B cell (primary cell): Measurements from ENCODE around the gene HES4. TPM values are rescaled to one million over a fixed set of nuclear protein-coding genes. Genes with fewer than 3 reads are reported as not detected.
A peak's percentile ranks its signal among the peaks of the same experiment; 100 is the strongest.

ENCODE experiments used
- ATAC-seq: fragments of 200-7000 bp; cut with Tn5 transposase; one replicate; pipeline ENCODE4 v1.10.0; 2021; ENCODE audit warnings: low read depth, mild to moderate bottlenecking, moderate number of reproducible peaks, moderate library complexity
- CTCF ChIA-PET: fragments of 350-600 bp; sonication (Branson Sonifier 250); formaldehyde crosslinking; loops from one replicate; lab custom pipeline; 2021; ENCODE audit warnings: antibody characterized with exemption, inconsistent platforms; lab: Charles Lee
- POLR2A ChIA-PET: fragments of 350-600 bp; sonication (Branson Sonifier 250); formaldehyde crosslinking; loops from one replicate; lab custom pipeline; 2021; ENCODE audit warnings: antibody characterized with exemption; lab: Charles Lee
- DNase-seq: peaks from one replicate; pipeline ENCODE4 v3.0.0; 2013
- H2AFZ ChIP-seq: 2 replicates; pipeline ENCODE4 v1.6.1; 2012; ENCODE audit warnings: mild to moderate bottlenecking, low read depth, low read length; ENCODE audit not compliant: insufficient read depth, poor library complexity, severe bottlenecking
- H3K27ac ChIP-seq, 2 donors: 1 replicate in 1 of 2; 2 replicates in 1 of 2; pipeline ENCODE4 v1.5.1; 2012 to 2013; ENCODE audit warnings: low read length in 2 of 2, mild to moderate bottlenecking in 2 of 2, moderate library complexity in 1 of 2
- H3K27me3 ChIP-seq, 4 experiments: fragments of 200-600 bp in 1 of 4; sonication (generic) in 1 of 4; replicated peaks in 1 of 4; 1 replicate in 2 of 4; 2 replicates in 2 of 4; pipeline versions ENCODE4 v1.6.1 to v1.7.0; 2013 to 2016; ENCODE audit warnings: low read length in 3 of 4, mild to moderate bottlenecking in 2 of 4, mixed read lengths in 1 of 4, moderate library complexity in 1 of 4; ENCODE audit not compliant: insufficient read depth in 4 of 4, control insufficient read depth in 3 of 4; ENCODE audit errors: control extremely low read depth in 1 of 4
- H3K36me3 ChIP-seq, 2 experiments: replicated peaks in 1 of 2; 1 replicate in 1 of 2; 2 replicates in 1 of 2; pipeline versions ENCODE4 v1.6.1 to v1.7.1; 2013; ENCODE audit warnings: low read length in 1 of 2; ENCODE audit not compliant: insufficient read depth in 2 of 2, control insufficient read depth in 1 of 2; ENCODE audit errors: control extremely low read depth in 1 of 2, extremely low read depth in 1 of 2
- H3K4me1 ChIP-seq, 2 donors: fragments of 200-600 bp in 1 of 2; sonication (generic) in 1 of 2; 1 replicate in 1 of 2; 2 replicates in 1 of 2; pipeline versions ENCODE4 v1.5.1 to v1.6.1; 2013 to 2017; ENCODE audit warnings: low read length in 2 of 2; ENCODE audit not compliant: control insufficient read depth in 2 of 2, insufficient read depth in 2 of 2
- H3K4me2 ChIP-seq: replicated peaks from 2 replicates; pipeline ENCODE3; 2012; ENCODE audit warnings: mild to moderate bottlenecking, low read depth, low read length; ENCODE audit not compliant: poor library complexity, severe bottlenecking
- H3K4me3 ChIP-seq, 5 experiments: fragments of 200-600 bp in 1 of 5; sonication (generic) in 1 of 5; 1 replicate in 3 of 5; 2 replicates in 2 of 5; pipeline versions ENCODE4 v1.5.1 to v1.7.0; 2011 to 2016; ENCODE audit warnings: low read length in 4 of 5, mild to moderate bottlenecking in 4 of 5, low read depth in 2 of 5, control low read depth in 1 of 5, moderate library complexity in 1 of 5; ENCODE audit not compliant: insufficient read depth in 1 of 5; ENCODE audit errors: control extremely low read depth in 1 of 5, extremely low read depth in 1 of 5
- H3K79me2 ChIP-seq: fragments of 200-600 bp; sonication (generic); one replicate; pipeline ENCODE4 v1.6.0; 2016; ENCODE audit warnings: low read length; ENCODE audit not compliant: control insufficient read depth, insufficient read depth
- H3K9ac ChIP-seq: fragments of 200-600 bp; sonication (generic); 2 replicates; pipeline ENCODE4 v1.6.1; 2017; ENCODE audit warnings: mild to moderate bottlenecking, low read length, moderate library complexity
- H3K9me3 ChIP-seq, 3 donors: one replicate each; pipeline versions ENCODE4 v1.6.1 to v1.7.1; 2013; ENCODE audit warnings: low read length in 2 of 3; ENCODE audit not compliant: control insufficient read depth in 2 of 3, insufficient read depth in 1 of 3; ENCODE audit errors: control extremely low read depth in 1 of 3
- H4K20me1 ChIP-seq: 2 replicates; pipeline ENCODE4 v1.6.0; 2012; ENCODE audit warnings: mild to moderate bottlenecking, low read length; ENCODE audit not compliant: insufficient read depth, control insufficient read depth, poor library complexity, severe bottlenecking
- H3K27ac Mint-ChIP-seq: one replicate; pipeline ENCODE4 v1.8.0; 2021; ENCODE audit warnings: mixed read lengths
- H3K27me3 Mint-ChIP-seq: one replicate; pipeline ENCODE4 v1.8.0; 2021; ENCODE audit warnings: mixed read lengths
- H3K4me1 Mint-ChIP-seq: one replicate; pipeline ENCODE4 v1.8.0; 2021; ENCODE audit warnings: mixed read lengths
- H3K4me3 Mint-ChIP-seq: one replicate; pipeline ENCODE4 v1.8.0; 2021; ENCODE audit warnings: mixed read lengths
- H3K9me3 Mint-ChIP-seq: one replicate; pipeline ENCODE4 v1.8.0; 2022; ENCODE audit warnings: mixed read lengths; ENCODE audit not compliant: insufficient read depth
- EZH2 ChIP-seq: IDR thresholded peaks from 2 replicates; pipeline ENCODE4 v1.6.1; 2012; ENCODE audit warnings: borderline replicate concordance, low read depth, mild to moderate bottlenecking, moderate library complexity, low read length; ENCODE audit not compliant: insufficient read depth, poor library complexity, severe bottlenecking
- WGBS: methylation state at CpG from one replicate; pipeline ENCODE4 v1.1.5; 2013; ENCODE audit warnings: missing lambda C conversion rate; ENCODE audit not compliant: insufficient coverage; 5-methylcytosine and 5-hydroxymethylcytosine counted together
- intact Hi-C: fragments of 100-400 bp; cut with micrococcal nuclease; formaldehyde crosslinking; loops from one replicate; pipeline ENCODE4 v1.10.0; 2022
- polyA plus RNA-seq: library from polyadenylated mRNA; depleted of rRNA; stranded (reverse); fragments of >200 nt; gene quantifications from 2 replicates; pipeline ENCODE4 v1.2.3, GENCODE V29; 2012
- total RNA-seq, 2 donors: library from RNA; stranded (reverse); fragments of 120-200 nt in 1 of 2; gene quantifications; 1 replicate in 1 of 2; 2 replicates in 1 of 2; pipeline versions ENCODE4 v1.2.3 to v1.2.4, GENCODE V29; 2013 to 2022
- TF ChIP-seq, protein P1 (sequence below): fragments of 200-600 bp; IDR thresholded peaks from one replicate; pipeline ENCODE4 v1.8.0; 2022; ENCODE audit warnings: antibody characterized with exemption, mild to moderate bottlenecking

Gene HES4
- total and polyA plus RNA-seq, 2 donors (not counting 1 experiment from before 2014, with no cell fraction given), result 3.2 to 4.5 TPM

DNA sequence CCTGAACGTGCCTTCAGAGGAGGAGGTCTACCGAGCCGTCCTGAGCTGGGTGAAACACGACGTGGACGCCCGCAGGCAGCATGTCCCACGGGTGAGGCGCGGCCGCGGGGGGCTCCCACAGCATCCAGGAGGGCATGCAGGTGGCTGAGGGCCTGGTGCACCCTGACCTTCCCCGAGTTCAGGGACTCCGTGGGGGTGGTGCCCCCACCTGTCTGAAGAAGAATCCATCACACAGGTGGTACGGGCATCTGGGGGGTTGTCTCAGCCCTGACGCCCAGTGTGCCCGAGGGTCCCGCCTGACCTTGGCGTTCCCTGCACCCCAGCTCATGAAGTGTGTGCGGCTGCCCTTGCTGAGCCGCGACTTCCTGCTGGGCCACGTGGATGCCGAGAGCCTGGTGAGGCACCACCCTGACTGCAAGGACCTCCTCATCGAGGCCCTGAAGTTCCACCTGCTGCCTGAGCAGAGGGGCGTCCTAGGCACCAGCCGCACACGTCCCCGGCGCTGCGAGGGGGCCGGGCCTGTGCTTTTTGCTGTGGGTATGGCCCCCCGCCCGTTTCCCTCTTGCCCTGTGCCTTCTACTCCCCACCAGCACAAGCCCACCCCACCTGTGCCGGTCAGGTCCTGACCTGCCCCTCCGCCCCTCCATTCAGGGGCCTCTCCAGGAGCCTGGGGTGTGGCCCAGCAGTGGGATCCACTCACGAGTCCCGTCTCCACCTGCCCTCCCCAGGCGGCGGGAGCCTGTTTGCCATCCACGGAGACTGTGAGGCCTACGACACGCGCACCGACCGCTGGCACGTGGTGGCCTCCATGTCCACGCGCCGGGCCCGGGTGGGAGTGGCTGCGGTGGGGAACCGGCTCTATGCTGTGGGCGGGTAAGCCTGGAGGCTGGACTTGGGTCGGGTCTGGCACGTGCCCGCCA, 37.3 kb downstream of the HES4 start:
- H3K27ac Mint-ChIP-seq, result no peak overlapping the region
- Histone ChIP-seq H3K9ac (no peak overlapping the region), H3K27ac (no peak overlapping the region), H3K36me3 (no peaks in the 10 kb centered on the region), H3K27me3 (peaks cover 0 to 4% (median 2%) of the 10 kb centered on the region in 4 experiments), H3K4me2 (no peak overlapping the region), H3K4me3 (no peak overlapping the region), H2AFZ (no peak overlapping the region), H3K9me3 (no peaks in the 10 kb centered on the region), H4K20me1 (peaks cover 14% of the 10 kb centered on the region), H3K79me2 (peaks cover 14% of the 10 kb centered on the region), H3K4me1 (peaks cover 33 to 40% of the 10 kb centered on the region in 2 donors)
- ChIA-PET POLR2A (no interaction called here), CTCF (interaction anchor here (0.7 kb wide), 1 partner anchor 93 kb away, joined by 3 read pairs; no protein-coding TSS in a partner anchor)
- TF ChIP-seq EZH2, result no peak
- TF ChIP-seq, protein P1, sequence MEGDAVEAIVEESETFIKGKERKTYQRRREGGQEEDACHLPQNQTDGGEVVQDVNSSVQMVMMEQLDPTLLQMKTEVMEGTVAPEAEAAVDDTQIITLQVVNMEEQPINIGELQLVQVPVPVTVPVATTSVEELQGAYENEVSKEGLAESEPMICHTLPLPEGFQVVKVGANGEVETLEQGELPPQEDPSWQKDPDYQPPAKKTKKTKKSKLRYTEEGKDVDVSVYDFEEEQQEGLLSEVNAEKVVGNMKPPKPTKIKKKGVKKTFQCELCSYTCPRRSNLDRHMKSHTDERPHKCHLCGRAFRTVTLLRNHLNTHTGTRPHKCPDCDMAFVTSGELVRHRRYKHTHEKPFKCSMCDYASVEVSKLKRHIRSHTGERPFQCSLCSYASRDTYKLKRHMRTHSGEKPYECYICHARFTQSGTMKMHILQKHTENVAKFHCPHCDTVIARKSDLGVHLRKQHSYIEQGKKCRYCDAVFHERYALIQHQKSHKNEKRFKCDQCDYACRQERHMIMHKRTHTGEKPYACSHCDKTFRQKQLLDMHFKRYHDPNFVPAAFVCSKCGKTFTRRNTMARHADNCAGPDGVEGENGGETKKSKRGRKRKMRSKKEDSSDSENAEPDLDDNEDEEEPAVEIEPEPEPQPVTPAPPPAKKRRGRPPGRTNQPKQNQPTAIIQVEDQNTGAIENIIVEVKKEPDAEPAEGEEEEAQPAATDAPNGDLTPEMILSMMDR, result no peak
- WGBS, result 96% methylated on average over 53 of the region's 57 CpGs
- H3K4me1 Mint-ChIP-seq, result peaks cover 11% of the 10 kb centered on the region
- no peaks in the 10 kb centered on the region for H3K9me3 Mint-ChIP-seq
- no peaks in the 10 kb centered on the region for H3K27me3 Mint-ChIP-seq
- H3K4me3 Mint-ChIP-seq, result peak overlapping the region; percentile 63
- no peak for ATAC-seq
- intact Hi-C loops, result no loop called here
- no peak for DNase-seq

DNA sequence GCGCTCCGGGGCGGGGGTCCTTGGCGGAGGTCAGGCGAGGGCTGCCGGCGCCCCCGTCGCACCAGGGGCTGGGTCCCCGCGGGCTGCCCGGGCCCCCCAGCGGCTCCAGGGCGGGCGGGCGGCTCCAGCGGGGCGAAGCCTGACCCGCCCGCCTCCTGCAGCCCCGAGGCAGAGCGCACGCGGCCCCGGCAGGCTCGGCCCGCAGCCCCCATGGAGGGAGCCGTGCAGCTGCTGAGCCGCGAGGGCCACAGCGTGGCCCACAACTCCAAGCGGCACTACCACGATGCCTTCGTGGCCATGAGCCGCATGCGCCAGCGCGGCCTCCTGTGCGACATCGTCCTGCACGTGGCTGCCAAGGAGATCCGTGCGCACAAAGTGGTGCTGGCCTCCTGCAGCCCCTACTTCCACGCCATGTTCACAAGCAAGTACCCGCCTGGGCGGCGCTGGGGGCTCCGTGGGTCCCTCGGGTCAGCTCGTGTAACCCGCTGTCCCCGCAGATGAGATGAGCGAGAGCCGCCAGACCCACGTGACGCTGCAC, 38.7 kb downstream of the HES4 start:
- POLR2A ChIA-PET, result no interaction called here
- CTCF ChIA-PET, result no interaction called here
- TF ChIP-seq EZH2, result no peak
- TF ChIP-seq, protein P1, result no peak
- intact Hi-C loops, result no loop called here
- no peak for DNase-seq
- H3K36me3 ChIP-seq, result peaks cover 0 to 11% of the 10 kb centered on the region in 2 experiments
- peaks cover 28% of the 10 kb centered on the region for H4K20me1 ChIP-seq
- no peak for ATAC-seq
- H3K27ac Mint-ChIP-seq, result no peak overlapping the region
- WGBS, result 42% methylated on average over 56 of the region's 56 CpGs
- H3K4me1 Mint-ChIP-seq, result peaks cover 14% of the 10 kb centered on the region
- H3K27ac ChIP-seq, result no peak overlapping the region
- peak overlapping the region; percentile 98 for H3K9ac ChIP-seq
- peak overlapping the region; percentile 83 for H3K4me2 ChIP-seq
- H3K4me1 ChIP-seq, result peaks cover 28 to 36% of the 10 kb centered on the region in 2 donors
- H2AFZ ChIP-seq, result peak overlapping the region; percentile 98
- H3K9me3 ChIP-seq, result no peaks in the 10 kb centered on the region
- H3K9me3 Mint-ChIP-seq, result no peaks in the 10 kb centered on the region
- peaks cover 20% of the 10 kb centered on the region for H3K79me2 ChIP-seq
- H3K4me3 ChIP-seq, result peak overlapping the region in 4 of 5 experiments; percentile 28 to 93 (median 60)
- H3K27me3 Mint-ChIP-seq, result no peaks in the 10 kb centered on the region
- H3K27me3 ChIP-seq, result no peaks in the 10 kb centered on the region
- peak overlapping the region; percentile 75 for H3K4me3 Mint-ChIP-seq
